CD4-positive, alpha-beta T cell treated with Interleukin-4 for 1 hour (primary cell): Measurements from ENCODE around the gene CCL4L2.
"Not testable (repeated sequence)": the region's sequence is repeated elsewhere in the genome, so short reads cannot be mapped to it uniquely, and the experiment has no call there.

Experiments used
- DNase-seq, 2 donors: peaks; one replicate each; pipeline ENCODE4 v3.0.0-alpha.2; 2020 to 2022

The CCL4L2 gene

DNA sequence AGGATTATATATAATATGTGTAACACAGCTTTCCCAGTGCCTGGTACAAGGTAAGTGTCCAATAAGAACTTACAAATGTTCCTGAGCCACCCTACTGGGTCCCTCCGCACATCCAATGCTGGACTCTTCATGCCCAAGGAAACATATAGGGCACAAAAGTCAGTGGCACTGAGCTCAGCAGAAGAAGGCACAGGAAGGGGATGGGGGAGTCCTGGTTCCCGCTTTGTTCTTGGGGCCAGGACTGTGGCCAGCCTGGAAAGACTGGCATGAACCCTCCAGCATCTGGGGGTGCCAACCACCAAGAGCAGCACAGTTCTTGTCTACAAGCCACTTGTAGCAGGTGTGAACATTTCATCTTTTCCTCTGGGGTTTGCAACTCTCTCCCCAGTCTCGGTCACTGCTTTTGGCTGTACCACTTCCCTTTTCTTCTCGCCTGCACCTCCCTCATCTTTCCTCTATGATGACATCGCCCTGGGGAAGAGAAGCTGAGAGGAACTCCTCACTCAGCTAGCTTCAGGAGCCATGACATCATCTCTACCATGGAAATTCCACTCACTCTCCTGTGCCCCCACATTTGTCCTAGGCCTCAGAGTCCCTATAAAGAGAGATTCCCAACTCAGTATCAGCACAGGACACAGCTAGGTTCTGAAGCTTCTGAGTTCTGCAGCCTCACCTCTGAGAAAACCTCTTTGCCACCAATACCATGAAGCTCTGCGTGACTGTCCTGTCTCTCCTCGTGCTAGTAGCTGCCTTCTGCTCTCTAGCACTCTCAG is at the start of gene CCL4L2:
TSS of gene CCL4L2 (plus strand) at position 625 of the 773 bp plus-strand sequence.
- DNase-seq = peak; percentile 29 to 68

DNA sequence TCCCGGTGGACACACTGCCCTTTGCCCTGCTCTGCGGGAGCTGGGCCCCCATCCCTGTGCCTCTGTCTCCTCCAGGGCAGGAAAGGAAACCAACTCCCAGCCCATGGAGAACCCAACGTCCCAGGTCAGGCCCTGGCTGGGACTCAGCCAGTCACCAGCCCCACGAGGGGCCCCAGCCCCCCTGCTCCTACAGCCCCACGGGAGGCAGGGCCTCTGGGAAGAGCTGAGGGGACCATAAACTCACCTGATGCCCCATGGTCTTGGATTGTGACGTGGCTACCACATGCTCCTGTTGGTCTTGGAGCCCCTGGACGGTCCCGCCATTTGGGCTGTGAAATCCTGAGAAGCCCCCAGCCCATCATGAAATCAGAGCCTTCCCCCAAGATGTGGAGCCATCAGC is 42.0 kb upstream of the CCL4L2 start:
- not testable (repeated sequence) for DNase-seq

DNA sequence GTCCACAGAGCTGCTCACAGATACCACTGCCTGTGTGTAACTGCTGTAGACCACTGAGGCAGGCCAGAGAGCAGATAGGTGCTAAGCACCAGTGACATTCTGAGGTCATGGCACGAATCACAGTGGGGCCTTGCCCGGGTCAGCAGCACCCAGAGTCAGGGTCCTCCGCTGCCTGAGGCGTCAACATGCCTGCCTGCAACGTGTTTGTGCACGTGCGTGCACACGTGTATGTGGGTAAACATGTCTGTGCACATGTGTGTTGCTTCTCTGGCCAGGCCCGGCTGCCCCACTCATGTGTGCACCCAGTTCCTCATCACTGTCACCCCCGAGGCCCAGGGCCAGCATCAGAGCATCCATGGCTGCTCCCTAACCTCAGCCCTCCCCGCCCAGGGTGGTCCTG is 34.3 kb upstream of the CCL4L2 start, which contains the start of gene TBC1D3B:
TSS of gene TBC1D3B (minus strand) at position 101 of the 400 bp plus-strand sequence. CDS start 1,586 bp downstream, outside the sequence.
- not testable (repeated sequence) for DNase-seq

DNA sequence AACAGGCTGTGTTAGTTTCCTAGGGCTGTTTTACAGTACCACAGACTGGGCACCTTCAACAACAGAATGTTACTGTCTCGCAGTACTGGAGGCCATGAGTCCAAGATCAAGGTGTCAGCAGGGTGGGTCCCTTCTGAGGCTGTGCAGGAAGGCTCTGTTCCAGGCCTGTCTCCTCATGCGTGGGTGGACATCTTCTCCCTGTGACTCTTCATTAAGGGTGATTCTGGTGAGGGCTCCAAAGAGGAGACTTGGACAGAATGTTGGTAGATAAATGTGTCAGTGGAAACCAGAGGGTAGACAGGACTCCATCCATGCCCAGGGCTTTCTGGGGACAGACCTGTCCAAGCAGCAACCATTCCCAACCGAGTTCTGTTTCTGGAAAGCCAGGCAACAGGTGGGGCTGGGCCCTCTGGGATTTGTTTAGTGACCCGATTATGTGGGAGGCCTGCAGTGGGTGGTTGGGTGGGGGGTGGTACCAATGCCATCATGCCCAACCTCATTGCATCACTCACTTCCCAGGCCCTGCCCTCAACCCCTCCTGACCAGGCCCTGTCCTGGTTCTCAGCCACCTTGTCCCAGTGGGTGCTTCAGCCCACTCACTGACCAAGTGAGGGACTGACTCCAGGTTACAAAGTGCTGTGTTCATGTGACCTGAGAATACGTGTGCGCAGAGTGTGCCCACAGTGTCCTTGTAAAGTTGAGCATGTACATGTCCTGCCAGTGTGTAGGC is 29.3 kb upstream of the CCL4L2 start:
- not testable (repeated sequence) for DNase-seq

DNA sequence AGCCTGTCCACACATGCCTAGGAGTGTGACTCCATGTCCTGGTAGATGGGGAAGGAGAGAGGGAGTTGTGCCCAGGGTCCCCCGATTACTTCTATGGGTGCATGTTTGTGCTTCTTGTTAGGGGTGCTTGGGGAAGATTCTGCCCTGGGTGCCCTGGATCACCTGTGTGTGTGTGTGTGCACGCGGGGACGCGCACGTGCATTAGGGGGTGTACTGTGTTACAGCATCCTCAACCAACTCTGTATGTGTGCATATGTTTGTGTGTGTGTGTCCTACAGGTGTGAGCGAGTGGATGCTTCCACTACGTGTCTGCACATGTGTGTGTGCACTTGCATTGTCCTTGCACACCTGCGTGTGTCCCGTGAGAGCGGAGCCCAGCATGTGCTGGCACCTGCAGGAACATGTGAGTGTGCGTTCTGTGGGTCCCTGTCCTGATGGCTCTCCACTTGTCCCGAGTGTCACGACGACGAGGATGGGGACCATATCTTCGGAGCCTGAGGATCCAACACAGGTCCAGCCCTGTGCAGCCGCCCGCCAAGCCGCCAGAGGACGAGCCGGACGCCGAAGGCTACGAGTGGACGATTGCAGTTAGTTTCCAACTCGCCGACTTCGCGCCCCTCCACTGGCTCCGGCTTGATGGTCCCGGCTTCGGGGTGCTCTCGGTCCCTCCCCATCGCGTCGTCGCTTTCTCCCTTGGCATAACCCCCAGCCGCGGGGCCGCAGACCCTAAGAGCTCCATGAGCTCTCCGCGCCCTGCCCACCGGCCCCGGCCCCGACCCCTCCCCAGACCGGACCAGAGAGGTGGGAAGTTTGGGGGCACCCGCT is 28.5 kb upstream of the CCL4L2 start:
- no peak for DNase-seq

DNA sequence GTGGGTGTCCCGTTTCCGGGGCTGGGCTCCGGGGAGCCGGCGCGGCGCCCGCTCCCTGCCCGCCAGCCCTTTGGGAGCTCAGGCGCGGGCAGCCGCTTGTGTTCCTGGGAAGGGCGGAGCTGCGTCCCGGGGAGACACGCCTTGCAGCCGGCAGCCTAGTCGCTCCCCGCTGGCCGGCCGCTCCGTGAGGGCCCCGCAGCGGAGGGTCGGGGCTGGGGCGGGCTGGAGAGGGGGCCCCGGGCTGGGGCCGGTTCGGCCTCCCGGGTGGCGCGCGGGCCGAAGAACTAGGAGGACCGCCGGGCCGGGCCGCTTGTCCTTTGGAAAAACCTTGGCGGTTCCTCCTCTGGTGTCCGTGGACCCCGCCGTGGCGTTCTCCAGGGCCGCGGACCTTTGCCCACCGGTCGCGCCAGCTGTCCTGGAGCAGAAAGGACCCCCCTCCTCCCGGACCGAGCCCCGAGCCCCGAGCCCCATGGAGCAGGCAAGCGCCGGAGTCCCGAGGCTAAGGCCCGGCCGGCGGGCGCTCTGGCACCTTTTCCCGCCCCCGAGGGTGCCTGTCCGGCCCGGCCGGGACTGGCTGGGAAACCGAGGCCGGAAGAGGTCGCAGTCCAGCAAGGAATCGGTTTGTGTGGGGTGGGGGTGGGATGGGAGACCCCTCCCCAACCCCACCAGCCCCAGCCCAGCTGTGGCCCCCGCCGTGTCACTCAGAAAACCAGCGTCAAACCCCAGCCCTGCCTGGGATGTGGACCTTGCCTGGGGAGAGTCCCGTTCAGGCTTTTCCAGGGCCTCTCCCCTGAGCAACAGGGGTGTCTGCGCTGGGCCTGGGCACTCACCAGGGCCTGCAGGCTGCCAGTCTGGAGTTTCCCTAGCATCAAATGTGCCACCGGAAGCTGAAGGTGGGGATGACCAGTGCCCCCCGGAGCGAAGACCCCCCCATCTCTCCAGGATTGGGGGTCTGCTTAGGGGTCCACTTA is 27.6 kb upstream of the CCL4L2 start:
- peak in 1 of 2 donors; percentile 42 for DNase-seq

DNA sequence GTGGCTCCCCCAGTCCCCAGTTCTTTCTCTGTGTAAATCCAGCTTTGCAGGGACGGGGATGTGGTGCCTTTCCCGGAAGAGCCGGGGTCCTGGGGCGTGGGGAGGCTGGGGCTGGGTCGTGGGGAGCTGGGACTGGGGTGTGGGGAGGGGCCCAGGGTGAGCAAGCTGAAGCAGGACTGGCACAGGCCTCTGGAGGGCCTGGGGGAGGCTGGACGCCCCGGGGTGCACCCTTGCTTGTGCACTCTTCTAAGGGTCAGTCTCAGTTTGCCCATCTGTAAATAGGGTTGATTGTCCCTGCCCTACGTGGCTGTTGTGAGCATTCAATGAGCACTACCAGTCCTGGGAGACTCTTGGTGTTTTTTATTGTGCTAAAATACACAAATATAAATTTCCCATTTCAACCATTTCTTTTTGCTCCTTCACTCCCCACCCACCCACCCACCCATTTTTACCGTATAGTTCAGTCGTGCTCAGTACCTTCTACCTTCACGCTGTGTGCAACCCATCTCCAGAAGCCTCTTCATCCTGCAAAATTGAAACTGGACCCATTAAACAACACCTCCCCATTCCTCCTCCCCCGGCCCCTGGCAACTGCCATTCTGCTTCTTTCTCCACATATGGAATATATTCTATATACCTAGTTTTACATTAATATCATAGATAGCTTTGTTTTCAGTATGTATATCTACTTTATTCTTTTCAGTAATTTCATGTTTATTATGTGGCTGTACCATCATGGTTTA is 26.7 kb upstream of the CCL4L2 start:
- no peak for DNase-seq

DNA sequence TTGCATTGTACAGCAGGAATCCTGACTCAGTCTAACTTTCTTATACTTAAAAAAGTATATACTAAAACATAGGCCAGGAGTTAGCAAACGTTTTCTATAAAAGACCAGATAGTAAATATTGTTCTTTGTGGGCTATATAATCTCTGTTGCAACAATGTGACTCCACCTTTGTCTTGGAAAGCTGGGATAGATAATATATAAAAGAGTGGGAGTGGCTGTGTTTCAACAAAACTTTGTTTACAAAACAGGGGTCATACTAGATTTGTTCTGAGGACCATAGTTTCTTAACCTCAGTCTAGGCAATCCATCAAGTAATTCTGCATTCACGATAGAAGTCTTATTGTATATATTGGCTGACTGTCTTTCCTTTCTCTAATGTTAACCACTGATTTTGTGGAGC is 25.4 kb upstream of the CCL4L2 start:
- no peak for DNase-seq

DNA sequence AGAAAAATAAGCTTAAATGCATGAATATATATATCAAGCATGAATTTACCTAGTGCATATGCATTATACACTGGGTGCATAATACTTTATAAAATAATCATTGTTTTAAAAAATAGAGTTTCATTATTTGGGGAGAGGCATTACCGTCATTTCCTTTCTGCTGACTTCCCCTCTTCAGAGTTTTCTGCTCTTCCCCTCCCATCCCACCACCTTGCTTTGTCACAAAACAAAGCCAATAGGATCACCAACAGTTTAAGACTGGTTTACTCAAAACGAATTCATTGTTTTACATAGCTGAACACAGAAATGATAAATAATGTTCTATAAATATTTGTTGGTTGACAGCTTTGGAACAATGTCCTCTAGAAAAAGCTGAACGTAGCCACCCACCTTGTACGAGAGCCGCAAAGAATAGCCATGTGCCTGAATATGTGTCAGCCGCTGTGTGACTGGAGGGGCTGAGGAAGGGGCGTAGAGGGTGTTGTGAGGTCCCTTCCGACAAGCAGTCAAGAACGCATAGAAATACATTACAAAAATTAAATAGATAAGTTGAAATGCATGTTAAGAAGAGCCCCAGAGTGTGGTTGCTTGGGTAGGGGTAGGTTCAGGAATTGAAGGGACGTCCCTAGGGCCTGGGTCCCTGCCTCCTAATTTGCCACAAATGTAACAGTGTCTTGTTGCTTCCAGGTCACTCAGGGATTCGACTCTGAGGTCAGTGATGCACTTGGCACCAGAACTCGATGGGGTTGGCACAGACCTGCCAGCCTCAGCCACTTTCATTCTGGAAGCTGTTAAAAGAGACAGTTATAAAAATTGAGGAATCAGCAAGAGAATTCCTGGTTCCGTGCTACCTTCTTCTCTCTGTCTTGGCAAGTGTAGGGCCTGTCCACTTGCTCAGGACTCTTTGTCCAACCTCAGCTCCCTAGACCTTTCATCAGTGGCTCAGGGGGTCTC is 23.8 kb upstream of the CCL4L2 start:
- DNase-seq = not testable (repeated sequence)

DNA sequence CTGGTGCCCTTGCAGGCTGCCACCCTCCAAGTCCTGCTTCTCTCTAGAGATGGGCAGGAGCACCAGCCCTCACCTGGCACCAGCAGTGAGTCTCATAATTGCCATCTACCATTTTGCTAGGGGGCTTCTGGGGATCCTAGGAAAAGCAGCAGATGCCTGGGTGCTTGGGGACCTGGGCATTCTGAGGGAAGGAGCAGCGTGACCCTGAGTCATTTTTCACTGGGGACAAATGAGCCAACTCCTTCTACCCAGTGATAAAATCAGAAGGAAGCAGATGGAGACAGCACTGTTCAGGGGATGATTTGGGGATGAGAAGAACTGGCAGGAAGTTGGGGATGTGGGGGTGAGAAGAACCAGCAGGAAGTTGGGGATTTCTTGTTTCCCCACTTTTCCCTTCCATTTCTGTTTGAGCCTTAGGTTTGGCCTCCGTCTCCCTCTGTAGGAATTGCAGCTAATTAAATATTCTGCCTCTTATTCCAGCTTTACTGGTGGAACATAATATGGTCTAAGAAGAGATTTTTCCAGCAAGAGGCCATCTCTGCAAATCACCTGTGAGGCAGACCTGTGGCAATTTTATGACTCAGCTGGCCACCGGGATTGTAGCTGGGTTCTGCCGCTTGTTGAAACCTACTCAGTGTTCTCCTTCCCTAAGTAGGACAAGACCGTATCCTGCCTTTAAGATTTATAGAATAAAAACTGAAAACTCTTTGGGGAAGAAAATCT is 22.8 kb upstream of the CCL4L2 start:
- DNase-seq = not testable (repeated sequence)

DNA sequence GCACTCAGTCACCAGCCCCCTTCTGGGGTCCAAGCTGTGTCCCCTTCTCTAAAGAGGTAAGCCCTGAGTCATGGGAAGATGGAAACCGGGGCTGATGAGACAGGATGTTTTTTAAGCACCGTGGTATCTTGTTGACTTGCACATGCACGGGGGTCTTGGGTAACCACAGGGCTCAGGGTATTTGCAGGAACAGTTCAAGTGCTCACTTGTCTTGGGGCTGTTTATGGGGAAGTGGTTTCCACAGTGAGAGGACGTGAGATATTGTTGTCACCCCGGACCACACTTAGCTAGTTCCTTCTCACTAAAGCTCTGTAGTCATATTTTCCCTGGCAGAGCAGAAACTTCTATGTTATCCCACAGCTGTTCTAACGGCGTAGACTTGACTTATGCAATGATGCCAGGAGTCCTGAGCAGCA is 22.0 kb upstream of the CCL4L2 start:
- DNase-seq = peak; percentile 53 to 83

DNA sequence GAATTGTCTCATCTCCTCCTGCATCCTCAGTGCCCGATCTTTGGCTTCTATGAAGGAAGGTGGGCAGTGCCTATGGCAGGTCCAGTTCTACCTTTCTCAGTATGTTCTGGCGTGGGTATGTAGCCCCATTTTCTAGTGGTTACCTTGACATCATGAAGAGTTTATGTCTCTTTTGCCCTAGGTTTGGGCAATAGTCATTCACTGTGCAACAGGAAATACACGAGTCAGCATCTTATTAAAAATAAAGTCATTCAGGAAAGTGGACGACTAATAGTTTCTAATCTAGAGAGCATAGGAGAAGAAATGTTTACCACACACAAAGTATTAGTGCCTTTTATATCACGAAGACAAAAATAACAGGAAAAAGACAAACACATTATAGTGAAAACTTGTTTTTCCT is 20.9 kb upstream of the CCL4L2 start:
- not testable (repeated sequence) for DNase-seq

DNA sequence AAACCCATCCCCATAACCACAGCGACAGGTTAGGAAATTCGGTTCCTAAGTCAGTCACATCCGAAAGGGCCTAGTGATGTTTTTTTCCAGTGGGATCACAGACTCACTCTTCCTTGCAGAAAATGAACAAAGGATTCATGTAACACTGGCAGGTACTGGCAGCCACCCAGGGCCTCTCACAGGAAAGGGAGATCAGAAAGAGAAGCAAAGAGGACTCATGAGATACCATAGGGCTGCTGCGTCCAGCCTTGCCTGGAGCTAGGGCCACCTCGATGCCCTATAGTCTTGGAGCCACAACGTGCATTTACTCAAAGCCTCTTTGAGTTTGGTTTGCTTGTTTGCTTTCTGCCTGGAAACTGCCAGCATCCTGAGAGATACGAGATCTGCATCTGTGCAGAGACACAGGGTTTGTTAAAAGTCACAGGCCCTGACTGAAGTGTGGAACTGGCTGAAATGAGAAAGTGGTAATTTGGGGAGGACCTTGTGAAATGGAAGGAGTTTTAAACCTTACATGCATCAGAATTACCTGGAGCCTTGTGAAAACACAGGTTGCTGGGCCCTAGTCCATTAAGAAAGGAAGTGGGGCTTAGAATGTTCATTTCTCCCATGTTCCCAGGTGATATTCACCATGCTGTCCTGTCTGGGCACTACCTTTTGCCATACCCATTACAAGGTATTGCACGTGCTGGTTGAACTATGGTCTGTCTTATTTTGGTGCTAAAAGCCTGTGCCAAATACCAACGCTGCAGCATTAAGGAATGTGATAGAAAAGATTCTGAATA is 20.1 kb upstream of the CCL4L2 start:
- DNase-seq = not testable (repeated sequence)

DNA sequence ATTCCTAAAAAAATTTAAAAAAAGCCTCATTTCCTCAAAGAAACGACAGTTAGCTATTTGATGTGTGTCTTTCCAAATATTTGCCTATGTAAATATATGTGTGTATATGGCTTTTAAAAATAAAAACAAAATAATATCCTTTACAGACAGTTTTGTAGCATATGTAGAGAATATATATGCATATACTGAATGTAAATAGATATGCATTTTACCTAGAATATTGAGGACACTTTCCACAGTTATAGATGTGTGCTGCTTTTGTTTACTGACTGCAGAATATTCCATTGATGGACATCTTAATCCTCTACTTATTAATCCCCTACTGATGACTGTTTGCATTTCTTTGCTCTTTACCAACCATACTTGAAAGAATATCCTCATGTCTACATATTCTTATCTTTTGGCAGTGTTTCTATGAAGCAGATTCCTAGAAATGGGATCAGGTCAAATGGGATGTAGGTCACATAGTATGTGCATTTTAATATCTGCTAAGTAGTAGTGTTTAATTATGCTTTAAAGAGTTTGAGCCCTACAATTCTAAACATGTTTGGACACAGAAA is 17.6 kb upstream of the CCL4L2 start:
- DNase-seq = no peak

DNA sequence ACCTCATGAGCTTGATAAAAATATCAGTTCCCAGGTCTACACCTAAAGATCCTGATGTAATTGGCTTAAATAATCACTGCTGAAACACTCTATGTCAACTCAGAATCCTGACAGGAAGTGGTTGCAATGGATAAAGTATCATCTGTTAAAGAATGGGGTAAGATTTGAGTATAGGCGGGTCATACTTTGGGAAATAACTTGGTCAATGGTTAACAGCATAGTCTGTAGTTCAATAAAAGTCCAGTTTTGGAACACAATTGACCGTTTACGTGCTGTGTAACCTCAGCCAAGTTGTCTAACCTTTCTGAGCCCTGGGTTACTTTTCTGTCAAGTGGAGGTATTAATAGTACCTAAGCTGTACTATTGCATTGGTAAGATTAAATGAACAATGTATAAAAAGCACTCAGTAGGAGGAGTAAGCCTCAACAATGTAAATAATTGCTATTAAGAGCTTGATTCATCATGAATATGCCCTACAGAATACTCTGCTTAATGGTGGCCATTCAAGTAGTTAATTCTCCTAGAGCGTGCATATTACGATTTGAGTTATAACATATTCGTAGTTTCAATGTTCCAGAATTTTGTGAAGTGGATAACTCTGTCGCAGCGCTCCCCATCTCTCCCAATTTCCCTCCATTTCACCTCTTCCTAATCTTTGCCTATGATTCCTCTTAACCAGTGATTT is 16.6 kb upstream of the CCL4L2 start:
- not testable (repeated sequence) for DNase-seq

DNA sequence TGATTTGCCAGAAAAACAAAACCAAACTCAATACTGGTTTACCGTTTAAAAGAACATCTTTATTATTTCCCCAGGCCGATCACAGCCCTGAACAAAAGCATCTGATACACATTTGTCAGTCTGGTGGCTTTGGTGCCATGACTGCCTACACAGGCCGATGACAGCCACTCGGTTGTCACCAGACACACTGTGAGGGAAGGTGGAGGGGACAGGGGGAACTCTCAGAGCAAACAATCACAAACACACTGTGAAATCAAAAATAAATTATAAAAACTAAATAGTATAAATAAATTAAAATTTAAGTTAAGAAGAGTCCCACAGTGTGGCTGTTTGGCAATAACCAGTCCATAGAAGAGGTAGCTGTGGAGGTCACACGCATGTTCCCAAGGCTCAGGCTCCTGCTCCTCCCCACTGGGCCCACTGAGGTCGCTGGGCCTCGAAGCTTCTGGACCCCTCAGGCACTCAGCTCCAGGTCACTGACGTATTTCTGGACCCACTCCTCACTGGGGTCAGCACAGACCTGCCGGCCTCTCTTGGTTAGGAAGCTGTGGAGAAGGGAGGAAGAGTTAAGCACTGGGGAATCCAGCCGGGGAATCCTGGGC is 15.9 kb upstream of the CCL4L2 start:
- DNase-seq = not testable (repeated sequence)
